Measurements from ENCODE around the gene ANK3.

GRCh38 chr10:60107308-60107976 lies 282.2 kb downstream of the ANK3 start:
- no peak for TF ChIP-seq EZH2phosphoT487 (IDR thresholded peaks at IDR 0.05; ENCODE audit: insufficient read depth, low read depth)
- TF ChIP-seq EZH2 (IDR thresholded peaks at IDR 0.05; ENCODE audit: insufficient read depth, poor library complexity, severe bottlenecking): no peak
